Thyroid gland (tissue), 4 donors: ENCODE data around the gene GSTO2.

ENCODE experiments used
- CTCF ChIP-seq, 6 experiments: fragments of 200-600 bp in 3 of 6; fragments of 450-650 bp in 3 of 6; sonication (generic) in 3 of 6; IDR thresholded peaks; one replicate each; pipeline ENCODE4 v1.5.1; 2016 to 2019; ENCODE audit warnings: antibody characterized with exemption in 6 of 6, mild to moderate bottlenecking in 2 of 6, inconsistent platforms in 1 of 6, moderate library complexity in 1 of 6
- POLR2A ChIP-seq, 2 donors: fragments of 450-650 bp; IDR thresholded peaks; one replicate each; pipeline ENCODE4 v1.6.1; 2017; ENCODE audit warnings: antibody characterized with exemption in 2 of 2, mild to moderate bottlenecking in 2 of 2, moderate library complexity in 1 of 2

GRCh38 chr10:104245066-104245632, 23.8 kb upstream of the GSTO2 start:
- no peak for TF ChIP-seq CTCF (IDR thresholded peaks at IDR 0.05)
- no peak for TF ChIP-seq POLR2A (IDR thresholded peaks at IDR 0.05)
